Vagina (tissue), 2 donors: ENCODE data around the gene CCDC13. TPM values are rescaled to one million over a fixed set of nuclear protein-coding genes. Genes with fewer than 3 reads are reported as not detected.

Source experiments
- DNase-seq, 2 donors: peaks; one replicate each; pipeline ENCODE4 v3.0.0-alpha.2; 2017; ENCODE audit errors: extremely low spot score in 2 of 2
- H3K27ac ChIP-seq: fragments of 200-600 bp; sonication (generic); one replicate; pipeline ENCODE4 v1.5.1; 2019
- H3K27me3 ChIP-seq: fragments of 200-600 bp; sonication (generic); one replicate; pipeline ENCODE4 v1.5.1; 2019
- H3K36me3 ChIP-seq, 2 donors: fragments of 200-600 bp; sonication (generic); one replicate each; pipeline ENCODE4 v1.5.1; 2017 to 2019
- H3K4me1 ChIP-seq: fragments of 200-600 bp; sonication (generic); one replicate; pipeline ENCODE4 v1.5.1; 2019
- H3K4me3 ChIP-seq, 2 donors: fragments of 200-600 bp; sonication (generic); 1 replicate in 1 of 2; 2 replicates in 1 of 2; pipeline ENCODE4 v1.5.1; 2016 to 2019
- H3K9me3 ChIP-seq: fragments of 200-600 bp; sonication (generic); one replicate; pipeline ENCODE4 v1.5.1; 2019
- CTCF ChIP-seq, 3 experiments: fragments of 450-650 bp in 2 of 3; fragments of 200-600 bp in 1 of 3; sonication (generic) in 1 of 3; IDR thresholded peaks; one replicate each; pipeline ENCODE4 v1.5.1; 2017 to 2019; ENCODE audit warnings: antibody characterized with exemption in 3 of 3, mild to moderate bottlenecking in 2 of 3, moderate library complexity in 2 of 3
- POLR2A ChIP-seq, 2 donors: fragments of 450-650 bp; IDR thresholded peaks; one replicate each; pipeline ENCODE4 v1.6.1; 2017; ENCODE audit warnings: antibody characterized with exemption in 2 of 2, mild to moderate bottlenecking in 2 of 2, moderate library complexity in 2 of 2
- POLR2AphosphoS5 ChIP-seq, 2 donors: sonication (generic); formaldehyde crosslinking; IDR thresholded peaks; one replicate each; pipeline ENCODE4 v1.9.0; 2017; ENCODE audit warnings: antibody characterized with exemption in 2 of 2, mild to moderate bottlenecking in 2 of 2, low read depth in 1 of 2; ENCODE audit not compliant: insufficient read depth in 1 of 2
- intact Hi-C: fragments of 100-400 bp; cut with DNase I; formaldehyde crosslinking; loops from one replicate; pipeline ENCODE4 v1.15.1; 2023
- small RNA-seq: library from RNA; depleted of rRNA; stranded (forward); fragments of <200 nt; gene quantifications from one replicate; pipeline ENCODE3, GENCODE V24; 2016
- total RNA-seq: library from RNA; depleted of rRNA; stranded (reverse); fragments of >200 nt; gene quantifications from one replicate; pipeline ENCODE4 v1.2.3, GENCODE V29; 2016

The CCDC13 gene
- total RNA-seq, 1 donor from 2014 or later = 1.2 TPM

DNA sequence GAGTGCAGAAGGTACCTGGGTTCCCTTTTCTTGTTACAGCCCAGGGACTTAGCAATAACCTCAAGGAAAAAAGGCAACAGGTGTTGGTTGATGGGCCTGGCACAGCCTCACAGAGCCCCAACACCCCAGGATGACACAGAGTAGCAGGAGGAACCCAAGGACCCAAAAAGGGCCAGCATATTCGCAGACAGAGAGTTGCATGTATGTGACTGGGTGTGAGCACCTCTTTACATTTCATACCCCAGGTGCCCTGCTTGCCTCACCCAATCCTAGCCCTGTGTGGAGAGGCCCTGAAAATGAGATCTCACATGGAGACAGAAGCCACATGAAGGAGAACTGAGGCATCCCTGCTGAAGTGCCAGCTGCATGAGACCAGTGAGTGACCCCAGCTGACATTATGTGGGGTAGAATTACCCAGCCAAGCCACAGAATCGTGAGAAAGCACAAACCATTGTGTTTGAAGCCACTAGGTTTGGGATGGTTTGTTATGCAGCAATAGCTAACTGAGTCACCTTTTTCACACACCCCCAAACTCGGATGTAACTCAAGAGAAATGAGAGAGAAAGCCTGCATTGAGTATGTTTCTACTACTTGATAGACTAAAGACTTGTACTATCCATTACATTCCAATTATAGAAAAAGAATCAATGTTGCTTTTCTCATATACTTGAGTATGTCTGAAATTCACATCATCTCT is 44.2 kb downstream of the CCDC13 start:
- Histone ChIP-seq H3K9me3 (no peaks in the 10 kb centered on the region), H3K27ac (peak overlapping the region; percentile 54), H3K36me3 (no peaks in the 10 kb centered on the region), H3K4me1 (peaks cover 4% of the 10 kb centered on the region), H3K4me3 (no peak overlapping the region), H3K27me3 (no peaks in the 10 kb centered on the region)
- peak in 1 of 2 donors; percentile 37 for DNase-seq
- intact Hi-C loops = no loop called here
- no peak for TF ChIP-seq POLR2A (IDR thresholded peaks at IDR 0.05)
- no peak for TF ChIP-seq CTCF (IDR thresholded peaks at IDR 0.05)
- no peak for TF ChIP-seq POLR2AphosphoS5 (IDR thresholded peaks at IDR 0.05; ENCODE audit: insufficient read depth in 1 of 2, low read depth in 1 of 2)

DNA sequence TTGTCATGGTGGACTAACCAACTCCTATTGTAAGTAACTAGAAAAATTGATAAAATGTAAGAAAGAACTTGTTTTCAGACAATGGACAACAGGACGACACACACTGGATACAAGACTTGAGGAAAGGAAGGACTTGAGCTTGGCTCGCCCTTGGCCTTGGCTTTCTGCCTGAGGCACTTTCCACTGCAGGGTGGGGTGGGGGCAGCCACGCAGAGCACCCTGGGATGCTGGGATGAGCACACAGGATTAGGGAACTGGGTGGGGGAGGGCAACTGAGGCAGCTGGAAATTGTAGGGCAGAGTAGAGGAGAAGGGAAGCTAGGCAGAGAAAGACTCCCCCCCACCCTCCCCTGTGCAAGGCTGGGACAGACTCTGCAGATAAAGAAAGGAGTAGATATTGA is 45.0 kb downstream of the CCDC13 start:
- Histone ChIP-seq H3K27me3 (no peaks in the 10 kb centered on the region), H3K4me3 (no peak overlapping the region), H3K4me1 (peaks cover 4% of the 10 kb centered on the region), H3K27ac (no peak overlapping the region), H3K36me3 (no peaks in the 10 kb centered on the region), H3K9me3 (no peaks in the 10 kb centered on the region)
- peak in 1 of 2 donors; percentile 34 for DNase-seq
- intact Hi-C loops = no loop called here
- no peak for TF ChIP-seq CTCF (IDR thresholded peaks at IDR 0.05)
- TF ChIP-seq POLR2AphosphoS5 (IDR thresholded peaks at IDR 0.05; ENCODE audit: insufficient read depth in 1 of 2, low read depth in 1 of 2) = no peak
- no peak for TF ChIP-seq POLR2A (IDR thresholded peaks at IDR 0.05)

GRCh38 chr3:42725454-42725853 is 47.6 kb downstream of the CCDC13 start:
- DNase-seq = no peak
- Histone ChIP-seq H3K27me3 (no peaks in the 10 kb centered on the region), H3K36me3 (no peaks in the 10 kb centered on the region), H3K27ac (no peak overlapping the region), H3K9me3 (no peaks in the 10 kb centered on the region), H3K4me1 (peaks cover 4% of the 10 kb centered on the region), H3K4me3 (no peak overlapping the region)
- TF ChIP-seq POLR2AphosphoS5 (IDR thresholded peaks at IDR 0.05; ENCODE audit: insufficient read depth in 1 of 2, low read depth in 1 of 2) (no peak), CTCF (IDR thresholded peaks at IDR 0.05) (no peak), POLR2A (IDR thresholded peaks at IDR 0.05) (no peak)
- intact Hi-C loops = no loop called here

DNA sequence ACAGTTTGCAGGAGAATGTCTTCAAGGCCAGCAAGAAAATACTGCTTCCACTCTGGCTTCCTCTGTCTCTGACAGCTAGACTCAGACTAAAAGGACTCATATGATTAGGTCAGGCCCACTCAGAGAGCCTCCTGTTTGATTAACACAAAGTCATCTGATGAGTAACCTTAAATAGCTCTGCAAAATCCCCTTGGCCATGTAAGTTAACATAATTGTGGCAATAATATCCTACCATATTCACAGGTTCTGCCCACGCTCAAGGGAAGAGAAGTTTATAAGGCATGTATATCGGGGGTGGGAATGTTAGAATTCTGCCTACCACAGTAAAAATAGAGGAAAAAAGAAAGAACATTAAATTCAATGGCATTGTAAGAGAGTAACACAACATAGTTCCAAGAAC is 49.8 kb downstream of the CCDC13 start:
- no peaks in the 10 kb centered on the region for H3K27me3 ChIP-seq
- H3K4me3 ChIP-seq = no peak overlapping the region
- DNase-seq = no peak
- no peaks in the 10 kb centered on the region for H3K9me3 ChIP-seq
- intact Hi-C loops = no loop called here
- no peaks in the 10 kb centered on the region for H3K36me3 ChIP-seq
- H3K27ac ChIP-seq = no peak overlapping the region
- peaks cover 3% of the 10 kb centered on the region for H3K4me1 ChIP-seq
- TF ChIP-seq POLR2A (IDR thresholded peaks at IDR 0.05) (no peak), CTCF (IDR thresholded peaks at IDR 0.05) (no peak), POLR2AphosphoS5 (IDR thresholded peaks at IDR 0.05; ENCODE audit: insufficient read depth in 1 of 2, low read depth in 1 of 2) (no peak)

Small RNA genes lying within 50 kb of the gene (small RNA-seq; reads per million reads assigned to genes)
- gene CCDC13 = not detected

Other genes with a start within 250 kb of the CCDC13 start
- 27.5 TPM for gene SEC22C, start 191.3 kb downstream of the CCDC13 start, total RNA-seq
- 19.2 TPM for gene SS18L2, start 182.4 kb downstream of the CCDC13 start, total RNA-seq
- gene NKTR, start 172.6 kb downstream of the CCDC13 start, total RNA-seq = 128 TPM
- gene ZBTB47, start 119.6 kb downstream of the CCDC13 start, total RNA-seq = 47.9 TPM
- gene KLHL40, start 87.7 kb downstream of the CCDC13 start, total RNA-seq = not detected
- not detected for gene HHATL, start 70.5 kb downstream of the CCDC13 start, total RNA-seq
- 173 TPM for gene HIGD1A, start 31.2 kb upstream of the CCDC13 start, total RNA-seq
- 7.9 TPM for gene ACKR2, start 36.2 kb upstream of the CCDC13 start, total RNA-seq
- not detected for gene CYP8B1, start 102.6 kb upstream of the CCDC13 start, total RNA-seq
- 6.6 TPM for gene ZNF662, start 132.9 kb upstream of the CCDC13 start, total RNA-seq
- gene GASK1A, start 206.1 kb upstream of the CCDC13 start, total RNA-seq = 10.6 TPM